GM23338 (cell line): ENCODE measurements around the gene SYPL2. TPM values are rescaled to one million over a fixed set of nuclear protein-coding genes. Genes with fewer than 3 reads are reported as not detected.

Source experiments
- ATAC-seq: fragments of 200-7000 bp; cut with Tn5 transposase; 3 replicates; pipeline ENCODE4 v1.9.1; 2020
- DNase-seq: peaks from one replicate; pipeline ENCODE4 v3.0.0-alpha.2; 2015; ENCODE audit warnings: low spot score
- H2AFZ ChIP-seq: fragments of 200-600 bp; sonication (generic); 2 replicates; pipeline ENCODE4 v1.8.0; 2016; ENCODE audit warnings: antibody characterized with exemption, mild to moderate bottlenecking, moderate library complexity
- H3F3A ChIP-seq: fragments of 200-600 bp; sonication (generic); replicated peaks from 2 replicates; pipeline ENCODE4 v1.8.0; 2017; ENCODE audit warnings: antibody characterized with exemption, mixed run types, low read depth
- H3K27ac ChIP-seq: fragments of 200-600 bp; sonication (generic); 2 replicates; pipeline ENCODE4 v1.6.1; 2016; ENCODE audit warnings: low read depth
- H3K27me3 ChIP-seq: fragments of 200-600 bp; sonication (generic); 2 replicates; pipeline ENCODE4 v1.8.0; 2016; ENCODE audit warnings: mild to moderate bottlenecking, mixed run types, moderate library complexity; ENCODE audit not compliant: insufficient read depth
- H3K36me3 ChIP-seq: fragments of 200-600 bp; sonication (generic); 2 replicates; pipeline ENCODE4 v1.8.0; 2016; ENCODE audit warnings: mild to moderate bottlenecking; ENCODE audit not compliant: insufficient read depth
- H3K4me1 ChIP-seq: fragments of 200-600 bp; sonication (generic); 2 replicates; pipeline ENCODE4 v1.8.0; 2016; ENCODE audit warnings: mild to moderate bottlenecking, moderate library complexity; ENCODE audit not compliant: insufficient read depth
- H3K4me2 ChIP-seq: fragments of 200-600 bp; sonication (generic); 2 replicates; pipeline ENCODE4 v1.7.1; 2017; ENCODE audit warnings: mixed run types
- H3K4me3 ChIP-seq: fragments of 200-600 bp; sonication (generic); 2 replicates; pipeline ENCODE4 v1.6.1; 2016; ENCODE audit warnings: mixed run types
- H3K79me2 ChIP-seq: fragments of 200-600 bp; sonication (generic); replicated peaks from 2 replicates; pipeline ENCODE4 v1.8.0; 2017; ENCODE audit warnings: mild to moderate bottlenecking; ENCODE audit not compliant: insufficient read depth
- H3K9me2 ChIP-seq: fragments of 200-600 bp; sonication (generic); 2 replicates; pipeline ENCODE4 v1.8.0; 2017; ENCODE audit not compliant: insufficient read depth
- H4K20me1 ChIP-seq: fragments of 200-600 bp; sonication (generic); replicated peaks from 2 replicates; pipeline ENCODE4 v1.8.0; 2017; ENCODE audit warnings: mild to moderate bottlenecking; ENCODE audit not compliant: insufficient read depth
- H3K27ac Mint-ChIP-seq: 2 replicates; pipeline ENCODE4 v1.8.0; 2020; ENCODE audit warnings: inconsistent platforms, mild to moderate bottlenecking, moderate library complexity, mixed read lengths
- H3K27me3 Mint-ChIP-seq: 3 replicates; pipeline ENCODE4 v1.8.0; 2022; ENCODE audit warnings: low read depth, mild to moderate bottlenecking, moderate library complexity, mixed read lengths, inconsistent platforms; ENCODE audit not compliant: insufficient read depth, poor library complexity
- H3K36me3 Mint-ChIP-seq: 3 replicates; pipeline ENCODE4 v1.8.0; 2021; ENCODE audit warnings: low read depth, mild to moderate bottlenecking, inconsistent platforms, moderate library complexity, mixed read lengths
- H3K4me1 Mint-ChIP-seq: 3 replicates; pipeline ENCODE4 v1.8.0; 2020; ENCODE audit warnings: mild to moderate bottlenecking, inconsistent platforms, mixed read lengths
- H3K4me3 Mint-ChIP-seq: 3 replicates; pipeline ENCODE4 v1.8.0; 2021; ENCODE audit warnings: moderate library complexity, mild to moderate bottlenecking, inconsistent platforms, mixed read lengths
- H3K9me3 Mint-ChIP-seq: 3 replicates; pipeline ENCODE4 v1.8.0; 2020; ENCODE audit warnings: moderate library complexity, mild to moderate bottlenecking, inconsistent platforms, mixed read lengths
- CREB1 ChIP-seq: fragments of 250-450 bp; sonication (Bioruptor Pico); IDR thresholded peaks from 2 replicates; pipeline ENCODE4 v1.5.0; 2020; ENCODE audit warnings: low read depth, mild to moderate bottlenecking, moderate library complexity
- EZH2 ChIP-seq: fragments of 200-600 bp; sonication (generic); IDR thresholded peaks from one replicate; pipeline ENCODE4 v1.8.0; 2017; ENCODE audit warnings: antibody characterized with exemption, mild to moderate bottlenecking, low read depth; ENCODE audit not compliant: unreplicated experiment
- EZH2phosphoT487 ChIP-seq: fragments of 200-600 bp; sonication (generic); IDR thresholded peaks from one replicate; pipeline ENCODE4 v1.8.1; 2018; ENCODE audit warnings: antibody characterized with exemption; ENCODE audit not compliant: unreplicated experiment
- JUNB ChIP-seq: IDR thresholded peaks from one replicate; pipeline ENCODE4 v1.6.1; 2016; ENCODE audit warnings: antibody characterized with exemption; ENCODE audit not compliant: unreplicated experiment
- NANOG ChIP-seq: IDR thresholded peaks from 2 replicates; pipeline ENCODE4 v1.6.1; 2016; ENCODE audit warnings: antibody characterized with exemption, borderline replicate concordance
- POLR2AphosphoS5 ChIP-seq: IDR thresholded peaks from 2 replicates; pipeline ENCODE4 v1.6.1; 2016; ENCODE audit warnings: antibody characterized with exemption, low read depth
- STAT1 ChIP-seq: IDR thresholded peaks from one replicate; pipeline ENCODE4 v1.6.1; 2016; ENCODE audit warnings: antibody characterized with exemption; ENCODE audit not compliant: unreplicated experiment
- ZNF114 ChIP-seq: fragments of 250-450 bp; sonication (Bioruptor Pico); IDR thresholded peaks from 2 replicates; pipeline ENCODE4 v1.5.0; 2020; ENCODE audit warnings: mild to moderate bottlenecking, moderate library complexity
- ZNF331 ChIP-seq: fragments of 250-450 bp; sonication (Bioruptor Pico); IDR thresholded peaks from 2 replicates; pipeline ENCODE4 v1.5.0; 2020; ENCODE audit warnings: low read depth, mild to moderate bottlenecking, moderate library complexity
- polyA plus RNA-seq: library from polyadenylated mRNA; unstranded; fragments of >200 nt; fragmentation: Nextera tagmentation; extraction: Ambion mirVana; gene quantifications from 2 replicates; pipeline ENCODE4 v1.2.1, GENCODE V29; 2016
- total RNA-seq: library from RNA; depleted of rRNA; stranded (reverse); fragments of >200 nt; shearing (Covaris generic); gene quantifications from 2 replicates; pipeline ENCODE4 v1.2.3, GENCODE V29; 2014
- TF ChIP-seq, protein P1 (sequence below): fragments of 250-450 bp; sonication (Bioruptor Pico); IDR thresholded peaks from 2 replicates; pipeline ENCODE4 v1.5.0; 2020; ENCODE audit warnings: mild to moderate bottlenecking, moderate library complexity
- TF ChIP-seq, protein P2 (sequence below), 2 experiments: fragments of 200-600 bp in 1 of 2; sonication (generic) in 1 of 2; conservative IDR thresholded peaks; 2 replicates each; pipeline versions ENCODE4 v1.5.1 to v1.6.1; 2016 to 2017; ENCODE audit warnings: antibody characterized with exemption in 2 of 2, low read depth in 2 of 2, mild to moderate bottlenecking in 2 of 2, moderate library complexity in 1 of 2
- TF ChIP-seq, protein P3 (sequence below): IDR thresholded peaks from one replicate; pipeline ENCODE4 v1.6.1; 2018; ENCODE audit warnings: antibody characterized with exemption; ENCODE audit not compliant: unreplicated experiment
- TF ChIP-seq, protein P4 (sequence below): IDR thresholded peaks from 2 replicates; pipeline ENCODE4 v1.6.1; 2016; ENCODE audit warnings: antibody characterized with exemption

The SYPL2 gene
- total and polyA plus RNA-seq, 2 experiments from 2014 or later = 0.40 to 0.49 TPM

DNA sequence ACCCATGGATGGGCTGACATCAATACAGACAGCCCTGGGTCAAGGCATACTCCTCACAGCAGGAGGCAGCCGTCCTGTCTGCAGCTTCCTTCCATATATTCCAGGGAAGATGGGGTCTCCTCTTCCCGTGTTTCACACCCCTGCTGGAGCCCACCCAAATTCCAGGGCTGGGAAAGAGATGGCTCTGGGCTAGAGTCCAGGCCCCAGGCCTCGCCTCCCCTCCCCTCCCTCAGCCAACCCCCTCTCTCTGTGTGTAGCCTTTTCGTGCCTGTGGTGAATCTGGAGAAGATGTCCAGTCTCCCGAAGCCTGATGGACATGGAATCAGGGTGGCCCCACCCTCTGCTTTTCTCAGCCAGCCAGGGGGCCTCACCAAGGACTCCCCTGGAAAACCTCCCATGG, 20.9 kb downstream of the SYPL2 start:
- Mint-ChIP-seq H3K9me3 (no peaks in the 10 kb centered on the region; the same call in 2 of the 3 replicates), H3K27me3 (peaks cover 11% of the 10 kb centered on the region), H3K4me1 (peaks cover 17% of the 10 kb centered on the region), H3K4me3 (no peak overlapping the region), H3K36me3 (peaks cover 22% of the 10 kb centered on the region; the same call in 2 of the 3 replicates), H3K27ac (no peak overlapping the region)
- no peaks in the 10 kb centered on the region for H3K79me2 ChIP-seq
- TF ChIP-seq NANOG (no peak), JUNB (no peak), ZNF114 (CRISPR knock-in tag) (no peak), EZH2phosphoT487 (no peak), ZNF331 (CRISPR knock-in tag) (no peak), POLR2AphosphoS5 (no peak), STAT1 (no peak), EZH2 (no peak), CREB1 (no peak)
- TF ChIP-seq, protein P1, sequence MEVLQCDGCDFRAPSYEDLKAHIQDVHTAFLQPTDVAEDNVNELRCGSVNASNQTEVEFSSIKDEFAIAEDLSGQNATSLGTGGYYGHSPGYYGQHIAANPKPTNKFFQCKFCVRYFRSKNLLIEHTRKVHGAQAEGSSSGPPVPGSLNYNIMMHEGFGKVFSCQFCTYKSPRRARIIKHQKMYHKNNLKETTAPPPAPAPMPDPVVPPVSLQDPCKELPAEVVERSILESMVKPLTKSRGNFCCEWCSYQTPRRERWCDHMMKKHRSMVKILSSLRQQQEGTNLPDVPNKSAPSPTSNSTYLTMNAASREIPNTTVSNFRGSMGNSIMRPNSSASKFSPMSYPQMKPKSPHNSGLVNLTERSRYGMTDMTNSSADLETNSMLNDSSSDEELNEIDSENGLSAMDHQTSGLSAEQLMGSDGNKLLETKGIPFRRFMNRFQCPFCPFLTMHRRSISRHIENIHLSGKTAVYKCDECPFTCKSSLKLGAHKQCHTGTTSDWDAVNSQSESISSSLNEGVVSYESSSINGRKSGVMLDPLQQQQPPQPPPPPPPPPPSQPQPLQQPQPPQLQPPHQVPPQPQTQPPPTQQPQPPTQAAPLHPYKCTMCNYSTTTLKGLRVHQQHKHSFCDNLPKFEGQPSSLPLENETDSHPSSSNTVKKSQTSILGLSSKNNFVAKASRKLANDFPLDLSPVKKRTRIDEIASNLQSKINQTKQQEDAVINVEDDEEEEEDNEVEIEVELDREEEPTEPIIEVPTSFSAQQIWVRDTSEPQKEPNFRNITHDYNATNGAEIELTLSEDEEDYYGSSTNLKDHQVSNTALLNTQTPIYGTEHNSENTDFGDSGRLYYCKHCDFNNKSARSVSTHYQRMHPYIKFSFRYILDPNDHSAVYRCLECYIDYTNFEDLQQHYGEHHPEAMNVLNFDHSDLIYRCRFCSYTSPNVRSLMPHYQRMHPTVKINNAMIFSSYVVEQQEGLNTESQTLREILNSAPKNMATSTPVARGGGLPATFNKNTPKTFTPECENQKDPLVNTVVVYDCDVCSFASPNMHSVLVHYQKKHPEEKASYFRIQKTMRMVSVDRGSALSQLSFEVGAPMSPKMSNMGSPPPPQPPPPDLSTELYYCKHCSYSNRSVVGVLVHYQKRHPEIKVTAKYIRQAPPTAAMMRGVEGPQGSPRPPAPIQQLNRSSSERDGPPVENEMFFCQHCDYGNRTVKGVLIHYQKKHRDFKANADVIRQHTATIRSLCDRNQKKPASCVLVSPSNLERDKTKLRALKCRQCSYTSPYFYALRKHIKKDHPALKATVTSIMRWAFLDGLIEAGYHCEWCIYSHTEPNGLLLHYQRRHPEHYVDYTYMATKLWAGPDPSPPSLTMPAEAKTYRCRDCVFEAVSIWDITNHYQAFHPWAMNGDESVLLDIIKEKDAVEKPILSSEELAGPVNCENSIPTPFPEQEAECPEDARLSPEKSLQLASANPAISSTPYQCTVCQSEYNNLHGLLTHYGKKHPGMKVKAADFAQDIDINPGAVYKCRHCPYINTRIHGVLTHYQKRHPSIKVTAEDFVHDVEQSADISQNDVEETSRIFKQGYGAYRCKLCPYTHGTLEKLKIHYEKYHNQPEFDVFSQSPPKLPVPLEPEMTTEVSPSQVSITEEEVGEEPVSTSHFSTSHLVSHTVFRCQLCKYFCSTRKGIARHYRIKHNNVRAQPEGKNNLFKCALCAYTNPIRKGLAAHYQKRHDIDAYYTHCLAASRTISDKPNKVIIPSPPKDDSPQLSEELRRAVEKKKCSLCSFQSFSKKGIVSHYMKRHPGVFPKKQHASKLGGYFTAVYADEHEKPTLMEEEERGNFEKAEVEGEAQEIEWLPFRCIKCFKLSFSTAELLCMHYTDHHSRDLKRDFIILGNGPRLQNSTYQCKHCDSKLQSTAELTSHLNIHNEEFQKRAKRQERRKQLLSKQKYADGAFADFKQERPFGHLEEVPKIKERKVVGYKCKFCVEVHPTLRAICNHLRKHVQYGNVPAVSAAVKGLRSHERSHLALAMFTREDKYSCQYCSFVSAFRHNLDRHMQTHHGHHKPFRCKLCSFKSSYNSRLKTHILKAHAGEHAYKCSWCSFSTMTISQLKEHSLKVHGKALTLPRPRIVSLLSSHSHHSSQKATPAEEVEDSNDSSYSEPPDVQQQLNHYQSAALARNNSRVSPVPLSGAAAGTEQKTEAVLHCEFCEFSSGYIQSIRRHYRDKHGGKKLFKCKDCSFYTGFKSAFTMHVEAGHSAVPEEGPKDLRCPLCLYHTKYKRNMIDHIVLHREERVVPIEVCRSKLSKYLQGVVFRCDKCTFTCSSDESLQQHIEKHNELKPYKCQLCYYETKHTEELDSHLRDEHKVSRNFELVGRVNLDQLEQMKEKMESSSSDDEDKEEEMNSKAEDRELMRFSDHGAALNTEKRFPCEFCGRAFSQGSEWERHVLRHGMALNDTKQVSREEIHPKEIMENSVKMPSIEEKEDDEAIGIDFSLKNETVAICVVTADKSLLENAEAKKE (CRISPR knock-in tag) = no peak
- TF ChIP-seq, protein P2, sequence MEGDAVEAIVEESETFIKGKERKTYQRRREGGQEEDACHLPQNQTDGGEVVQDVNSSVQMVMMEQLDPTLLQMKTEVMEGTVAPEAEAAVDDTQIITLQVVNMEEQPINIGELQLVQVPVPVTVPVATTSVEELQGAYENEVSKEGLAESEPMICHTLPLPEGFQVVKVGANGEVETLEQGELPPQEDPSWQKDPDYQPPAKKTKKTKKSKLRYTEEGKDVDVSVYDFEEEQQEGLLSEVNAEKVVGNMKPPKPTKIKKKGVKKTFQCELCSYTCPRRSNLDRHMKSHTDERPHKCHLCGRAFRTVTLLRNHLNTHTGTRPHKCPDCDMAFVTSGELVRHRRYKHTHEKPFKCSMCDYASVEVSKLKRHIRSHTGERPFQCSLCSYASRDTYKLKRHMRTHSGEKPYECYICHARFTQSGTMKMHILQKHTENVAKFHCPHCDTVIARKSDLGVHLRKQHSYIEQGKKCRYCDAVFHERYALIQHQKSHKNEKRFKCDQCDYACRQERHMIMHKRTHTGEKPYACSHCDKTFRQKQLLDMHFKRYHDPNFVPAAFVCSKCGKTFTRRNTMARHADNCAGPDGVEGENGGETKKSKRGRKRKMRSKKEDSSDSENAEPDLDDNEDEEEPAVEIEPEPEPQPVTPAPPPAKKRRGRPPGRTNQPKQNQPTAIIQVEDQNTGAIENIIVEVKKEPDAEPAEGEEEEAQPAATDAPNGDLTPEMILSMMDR (conservative IDR thresholded peaks at IDR 0.05; ENCODE audit: low read depth in 2 of 2) = no peak
- TF ChIP-seq, protein P3, sequence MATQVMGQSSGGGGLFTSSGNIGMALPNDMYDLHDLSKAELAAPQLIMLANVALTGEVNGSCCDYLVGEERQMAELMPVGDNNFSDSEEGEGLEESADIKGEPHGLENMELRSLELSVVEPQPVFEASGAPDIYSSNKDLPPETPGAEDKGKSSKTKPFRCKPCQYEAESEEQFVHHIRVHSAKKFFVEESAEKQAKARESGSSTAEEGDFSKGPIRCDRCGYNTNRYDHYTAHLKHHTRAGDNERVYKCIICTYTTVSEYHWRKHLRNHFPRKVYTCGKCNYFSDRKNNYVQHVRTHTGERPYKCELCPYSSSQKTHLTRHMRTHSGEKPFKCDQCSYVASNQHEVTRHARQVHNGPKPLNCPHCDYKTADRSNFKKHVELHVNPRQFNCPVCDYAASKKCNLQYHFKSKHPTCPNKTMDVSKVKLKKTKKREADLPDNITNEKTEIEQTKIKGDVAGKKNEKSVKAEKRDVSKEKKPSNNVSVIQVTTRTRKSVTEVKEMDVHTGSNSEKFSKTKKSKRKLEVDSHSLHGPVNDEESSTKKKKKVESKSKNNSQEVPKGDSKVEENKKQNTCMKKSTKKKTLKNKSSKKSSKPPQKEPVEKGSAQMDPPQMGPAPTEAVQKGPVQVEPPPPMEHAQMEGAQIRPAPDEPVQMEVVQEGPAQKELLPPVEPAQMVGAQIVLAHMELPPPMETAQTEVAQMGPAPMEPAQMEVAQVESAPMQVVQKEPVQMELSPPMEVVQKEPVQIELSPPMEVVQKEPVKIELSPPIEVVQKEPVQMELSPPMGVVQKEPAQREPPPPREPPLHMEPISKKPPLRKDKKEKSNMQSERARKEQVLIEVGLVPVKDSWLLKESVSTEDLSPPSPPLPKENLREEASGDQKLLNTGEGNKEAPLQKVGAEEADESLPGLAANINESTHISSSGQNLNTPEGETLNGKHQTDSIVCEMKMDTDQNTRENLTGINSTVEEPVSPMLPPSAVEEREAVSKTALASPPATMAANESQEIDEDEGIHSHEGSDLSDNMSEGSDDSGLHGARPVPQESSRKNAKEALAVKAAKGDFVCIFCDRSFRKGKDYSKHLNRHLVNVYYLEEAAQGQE = no peak
- TF ChIP-seq, protein P4, sequence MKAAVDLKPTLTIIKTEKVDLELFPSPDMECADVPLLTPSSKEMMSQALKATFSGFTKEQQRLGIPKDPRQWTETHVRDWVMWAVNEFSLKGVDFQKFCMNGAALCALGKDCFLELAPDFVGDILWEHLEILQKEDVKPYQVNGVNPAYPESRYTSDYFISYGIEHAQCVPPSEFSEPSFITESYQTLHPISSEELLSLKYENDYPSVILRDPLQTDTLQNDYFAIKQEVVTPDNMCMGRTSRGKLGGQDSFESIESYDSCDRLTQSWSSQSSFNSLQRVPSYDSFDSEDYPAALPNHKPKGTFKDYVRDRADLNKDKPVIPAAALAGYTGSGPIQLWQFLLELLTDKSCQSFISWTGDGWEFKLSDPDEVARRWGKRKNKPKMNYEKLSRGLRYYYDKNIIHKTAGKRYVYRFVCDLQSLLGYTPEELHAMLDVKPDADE = no peak
- H3K9me2 ChIP-seq = no peaks in the 10 kb centered on the region
- H3K27me3 ChIP-seq = peaks cover 3% of the 10 kb centered on the region; the same call in 1 of the 2 replicates
- H3K4me1 ChIP-seq = peaks cover 15% of the 10 kb centered on the region
- no peaks in the 10 kb centered on the region for H3K36me3 ChIP-seq
- H3F3A ChIP-seq = peaks cover 8% of the 10 kb centered on the region; the same call in 1 of the 2 replicates
- no peaks in the 10 kb centered on the region for H4K20me1 ChIP-seq
- no peak overlapping the region for H3K4me2 ChIP-seq
- H2AFZ ChIP-seq = no peak overlapping the region
- H3K4me3 ChIP-seq = no peak overlapping the region
- ATAC-seq (no peak), DNase-seq (no peak)
- H3K27ac ChIP-seq = no peak overlapping the region
